IPS DF 4.7 (cell line): Measurements from ENCODE around the gene PRKCH.

Experiments used
- DNase-seq: peaks from one replicate; pipeline ENCODE4 v3.0.0-alpha.2; 2013; ENCODE audit warnings: low spot score; ENCODE audit errors: extremely low read depth

Gene PRKCH

DNA sequence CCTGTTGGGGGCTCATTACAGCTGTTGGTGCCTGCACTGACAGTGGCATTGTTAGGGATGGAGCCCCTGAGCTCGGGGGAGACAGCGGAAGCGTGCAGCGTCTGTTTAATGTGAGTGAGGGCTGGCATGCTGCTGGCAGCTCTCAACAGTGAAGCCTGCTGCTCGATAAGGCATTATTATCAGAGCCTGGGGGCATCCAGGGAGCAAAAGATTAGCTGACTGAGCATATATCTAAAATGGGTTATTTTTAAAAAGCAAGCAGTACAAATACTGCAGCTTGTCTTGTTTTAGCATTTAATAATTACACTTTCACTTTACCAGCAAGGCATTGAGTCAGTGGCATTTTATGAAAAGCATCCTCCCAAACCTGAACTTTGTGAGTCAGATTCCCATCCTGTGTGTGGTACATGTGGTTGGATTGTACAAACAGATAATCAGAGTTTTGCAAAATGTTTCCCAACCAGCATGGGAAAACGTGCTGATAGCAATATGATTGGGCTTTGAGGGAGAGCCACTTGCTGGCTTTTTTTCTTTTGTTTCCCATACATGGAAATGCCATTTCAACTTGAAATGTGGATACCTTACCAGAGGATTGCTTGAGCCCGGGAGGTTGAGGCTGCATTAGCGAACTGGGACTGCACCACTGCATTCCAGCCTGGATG, 150.8 kb downstream of the PRKCH start:
- no peak for DNase-seq

DNA sequence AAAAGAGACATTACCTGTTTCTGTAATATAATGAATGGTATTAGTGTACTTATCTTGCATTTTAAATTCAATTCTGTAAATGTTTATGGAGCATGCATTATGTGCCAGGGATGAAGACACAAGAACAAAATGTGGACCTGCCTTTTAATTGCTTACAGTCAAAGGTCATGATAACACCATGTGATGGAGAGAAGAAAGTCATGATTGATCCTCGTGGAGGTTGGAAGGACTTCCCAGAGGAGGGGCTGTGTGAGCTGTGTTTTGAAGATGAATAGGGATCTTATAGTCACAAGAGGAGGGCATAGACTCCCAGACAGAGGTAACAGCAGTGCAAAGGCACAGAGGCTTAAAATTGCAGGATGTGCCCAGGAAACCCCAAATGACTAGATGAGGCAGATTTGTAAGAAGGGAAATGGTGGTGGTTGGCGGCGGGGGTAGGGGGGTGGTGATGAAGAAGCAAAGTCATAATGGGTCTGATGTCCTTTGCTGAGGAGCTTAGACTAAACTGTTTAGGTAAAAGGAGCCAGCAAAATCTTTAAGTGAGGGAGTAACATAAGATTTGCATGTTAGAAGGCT, 151.5 kb downstream of the PRKCH start:
- DNase-seq: no peak

DNA sequence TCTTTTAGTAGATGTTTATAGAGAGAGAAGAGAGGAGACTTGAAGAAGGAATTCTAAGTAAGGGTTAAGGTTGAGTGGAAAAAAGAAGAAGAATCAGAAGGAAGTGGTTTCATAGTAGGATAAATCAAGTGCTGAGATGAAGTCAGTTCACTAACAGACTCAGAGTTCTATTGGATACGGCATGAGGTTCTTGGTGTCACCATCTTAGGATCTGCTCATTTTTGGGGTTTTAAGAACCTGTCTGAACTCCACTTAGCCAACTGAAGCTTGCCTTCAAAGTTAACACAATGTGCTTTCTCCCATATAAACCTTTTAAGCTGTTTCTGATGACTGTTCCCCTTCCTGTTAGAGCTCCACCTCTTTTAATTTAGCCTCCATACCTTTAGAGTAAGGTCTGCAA, 152.6 kb downstream of the PRKCH start:
- no peak for DNase-seq

DNA sequence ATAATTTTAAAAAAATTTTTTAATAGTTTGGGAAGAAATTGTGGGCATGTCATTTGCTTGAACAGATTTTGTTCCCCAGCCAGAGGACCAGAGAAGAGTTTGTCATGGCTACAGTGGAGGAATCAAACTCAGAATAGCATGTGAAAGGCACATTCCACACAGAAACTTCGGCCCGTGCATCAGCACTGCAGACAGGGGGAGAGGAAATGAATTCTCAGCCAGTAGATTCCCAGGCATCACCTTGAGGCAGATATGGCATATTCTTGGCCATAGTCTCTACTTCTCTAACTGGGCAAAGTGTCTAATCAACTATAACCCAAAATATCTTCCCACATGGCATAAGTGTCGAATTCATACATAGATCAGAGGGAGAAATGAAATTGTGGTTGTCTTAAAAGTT, 153.3 kb downstream of the PRKCH start:
- DNase-seq: no peak

DNA sequence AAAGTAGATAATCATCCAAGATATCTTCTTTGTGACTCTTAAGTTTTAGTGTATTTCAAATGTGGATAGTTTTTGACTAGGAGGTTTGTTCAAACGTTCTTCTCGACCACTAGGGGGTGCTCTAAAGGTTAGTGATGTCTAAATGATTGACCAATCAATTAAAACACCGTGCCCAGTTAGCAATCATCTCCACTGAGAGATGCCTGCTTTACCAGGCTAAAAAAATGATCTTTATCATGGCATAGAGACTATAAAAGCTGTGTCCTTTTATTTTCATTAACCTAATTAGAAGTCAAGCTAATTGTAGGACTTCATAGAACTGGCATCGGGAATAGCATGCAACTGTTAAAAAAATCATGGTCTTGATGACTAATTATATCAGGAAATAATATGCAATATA, 153.9 kb downstream of the PRKCH start:
- no peak for DNase-seq

DNA sequence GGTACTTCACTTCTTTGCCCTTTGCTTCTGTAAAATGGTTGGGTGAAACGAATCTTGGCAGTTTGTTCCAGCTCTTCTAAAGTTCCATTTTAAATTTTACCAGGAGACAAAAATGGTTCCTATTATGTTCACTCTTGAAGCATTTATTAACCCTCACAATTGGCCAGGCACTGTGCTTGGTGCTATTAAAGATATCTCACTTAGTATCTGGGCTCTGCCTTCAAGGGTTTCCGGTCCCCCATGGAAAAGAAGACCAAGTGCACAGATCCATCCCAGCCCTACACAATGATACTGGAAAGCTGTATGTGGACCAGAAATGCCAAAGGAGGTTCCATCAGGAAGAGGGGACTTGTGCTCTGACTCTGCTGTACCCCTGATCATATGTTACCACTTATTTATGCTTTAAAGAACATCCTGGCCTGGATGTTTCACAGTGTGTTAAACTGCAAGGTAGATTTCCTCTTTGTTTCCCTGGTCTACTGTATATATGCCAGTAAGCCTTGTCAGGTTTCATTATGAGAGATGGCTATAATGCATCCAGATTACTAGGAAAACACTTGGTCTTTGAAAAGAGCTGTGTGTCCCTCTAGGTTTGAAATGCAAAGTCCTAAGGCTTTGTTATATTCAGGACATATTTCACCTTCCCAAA, 154.8 kb downstream of the PRKCH start:
- no peak for DNase-seq

DNA sequence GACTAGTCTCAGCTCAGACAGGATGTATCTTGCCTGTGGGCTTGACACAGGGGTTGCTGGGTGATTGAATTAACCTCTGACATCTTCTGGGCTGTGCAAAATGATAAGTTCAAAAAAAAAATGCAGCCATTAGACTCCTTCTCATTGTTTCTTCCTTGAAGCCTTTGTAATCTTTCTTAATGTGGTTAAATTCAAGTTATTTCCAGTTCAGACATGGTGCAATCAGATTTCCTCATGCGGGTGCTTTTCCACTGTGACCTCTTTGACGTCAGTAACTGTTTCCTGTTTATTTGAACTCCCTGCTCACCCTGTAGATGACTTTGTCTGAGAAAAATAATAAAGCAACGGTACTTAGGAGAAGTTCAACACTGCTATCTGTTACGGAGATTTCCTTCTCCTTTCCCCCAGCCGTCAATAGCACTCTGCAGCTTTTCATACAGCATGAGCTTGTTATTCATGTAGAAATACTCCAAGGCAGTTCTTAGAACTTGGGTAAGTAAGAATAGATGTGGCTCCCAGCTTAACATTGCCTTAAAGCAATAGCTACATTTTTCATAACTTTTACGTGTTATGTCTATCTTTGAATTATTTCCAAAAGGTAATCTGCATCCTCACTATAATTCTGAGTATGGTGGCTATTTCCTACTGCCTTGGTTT, 155.5 kb downstream of the PRKCH start:
- no peak for DNase-seq

DNA sequence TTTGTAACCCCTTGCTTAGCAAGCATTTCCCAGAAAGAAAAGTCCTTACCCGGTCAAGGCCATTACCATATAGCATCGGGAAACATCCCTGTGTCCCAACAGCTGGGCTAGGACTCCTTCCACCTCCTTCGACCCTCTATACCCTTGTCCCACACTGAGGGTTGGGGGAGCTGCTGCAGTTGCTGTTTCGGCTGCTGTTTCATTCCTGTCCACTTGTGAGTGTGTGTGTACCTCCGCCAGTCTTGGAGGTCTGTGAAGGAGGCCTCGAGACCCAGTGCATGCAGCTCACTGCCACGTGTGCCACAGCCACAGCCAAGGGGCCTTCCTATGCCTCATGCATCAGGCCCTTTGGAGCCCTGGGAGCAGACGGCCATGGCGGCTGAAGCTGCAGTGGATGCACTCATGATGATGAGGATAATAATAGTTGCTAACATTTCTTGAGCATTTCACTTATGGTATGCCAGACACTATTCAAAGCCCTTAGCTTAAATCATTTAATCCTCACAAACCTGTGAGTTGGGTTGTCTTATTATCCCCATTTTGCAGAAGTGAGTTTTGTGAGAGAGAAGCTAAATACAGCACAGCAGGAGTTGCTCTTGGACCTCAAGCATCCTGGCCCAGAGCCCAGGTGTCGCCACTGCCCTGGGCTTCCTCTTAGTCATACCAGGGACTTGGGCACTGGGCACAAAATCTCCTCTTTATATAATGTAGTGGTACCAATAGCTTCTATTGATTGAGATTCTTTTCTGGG, 156.5 kb downstream of the PRKCH start:
- DNase-seq: no peak

DNA sequence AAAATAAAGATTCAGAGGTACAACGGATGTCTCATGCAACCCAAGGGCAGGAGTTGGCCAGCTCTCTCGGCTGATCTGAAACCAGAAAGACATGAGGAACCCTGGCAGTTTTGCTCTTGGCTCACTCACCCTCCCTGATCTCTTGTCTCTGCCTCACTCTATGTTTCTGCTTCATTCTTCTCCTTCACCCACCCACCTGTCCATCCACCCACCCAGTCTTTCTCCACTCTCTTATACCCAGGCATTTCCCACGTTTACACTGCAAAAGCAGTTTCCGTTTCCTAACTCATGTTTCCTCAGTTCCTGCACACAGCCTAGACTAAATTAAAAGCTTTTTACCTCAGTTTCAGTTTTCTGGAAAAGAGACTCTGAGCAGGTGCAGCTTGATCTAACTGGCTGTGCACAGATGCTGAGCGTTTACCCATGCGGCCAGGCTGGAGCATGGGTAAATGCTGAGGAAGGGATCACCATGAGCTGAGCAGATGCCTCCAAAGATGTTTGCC, 157.6 kb downstream of the PRKCH start:
- no peak for DNase-seq

DNA sequence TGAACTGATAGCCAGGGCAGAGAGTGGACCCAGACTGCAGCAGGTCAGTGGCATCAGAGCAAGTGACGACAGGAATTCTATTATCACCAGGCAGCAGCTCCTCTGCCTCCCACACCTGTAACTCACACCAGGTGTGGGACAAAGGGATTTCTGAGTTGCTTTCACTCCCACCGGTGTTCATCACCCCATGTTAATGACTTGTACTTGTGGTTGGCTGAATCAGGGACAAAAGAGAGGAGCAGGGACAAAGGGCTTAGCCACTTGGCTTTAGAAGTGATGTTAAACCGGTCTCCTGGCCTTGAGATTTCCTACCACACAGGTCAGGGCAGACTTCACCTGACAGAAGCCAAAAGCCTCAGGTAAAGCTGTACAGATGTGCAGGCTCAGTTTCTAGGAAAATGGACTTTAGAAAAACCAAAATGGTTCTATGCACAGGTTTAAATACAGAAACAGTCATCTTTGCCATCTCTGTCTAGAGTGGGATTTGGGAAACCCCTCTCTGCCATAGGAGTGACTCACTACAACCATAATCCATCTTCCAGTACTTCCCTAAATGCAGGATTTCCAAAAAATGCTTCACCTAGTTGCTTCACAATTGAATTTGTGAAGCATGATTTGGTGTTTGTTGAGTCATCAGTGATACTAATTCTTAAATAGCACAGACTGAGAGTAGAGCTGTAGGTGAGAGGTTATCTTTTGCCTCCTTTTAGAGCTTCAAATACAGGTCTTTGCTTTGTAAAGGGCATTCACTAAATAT, 158.5 kb downstream of the PRKCH start:
- DNase-seq: no peak

DNA sequence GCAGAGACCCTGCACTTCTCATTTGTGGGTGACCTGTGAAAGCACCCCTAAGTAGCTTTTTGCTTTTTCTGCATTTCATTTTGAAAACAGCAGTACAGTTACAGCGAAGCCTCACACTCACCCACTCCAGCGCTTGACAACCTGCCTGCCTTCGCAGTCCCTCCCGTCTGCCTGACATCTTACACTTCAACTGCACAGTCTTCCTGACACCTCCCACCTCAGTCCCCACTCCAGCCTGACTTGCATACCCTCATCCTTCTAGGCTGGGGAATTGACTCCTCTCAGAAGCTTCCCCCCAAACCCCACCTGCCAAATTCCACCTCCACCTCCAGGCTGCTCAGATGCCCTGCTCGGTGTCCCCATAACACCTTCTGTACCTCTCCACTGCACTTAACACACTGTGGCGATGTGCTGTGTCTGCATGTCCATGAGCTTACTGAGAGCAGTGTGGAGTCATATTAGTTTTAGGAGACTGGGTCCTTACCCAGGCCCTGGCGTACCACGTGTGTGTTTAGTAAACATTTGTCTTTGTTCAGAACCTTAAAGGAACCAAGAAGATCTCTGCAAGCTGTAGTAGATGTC, 159.4 kb downstream of the PRKCH start:
- DNase-seq: no peak

DNA sequence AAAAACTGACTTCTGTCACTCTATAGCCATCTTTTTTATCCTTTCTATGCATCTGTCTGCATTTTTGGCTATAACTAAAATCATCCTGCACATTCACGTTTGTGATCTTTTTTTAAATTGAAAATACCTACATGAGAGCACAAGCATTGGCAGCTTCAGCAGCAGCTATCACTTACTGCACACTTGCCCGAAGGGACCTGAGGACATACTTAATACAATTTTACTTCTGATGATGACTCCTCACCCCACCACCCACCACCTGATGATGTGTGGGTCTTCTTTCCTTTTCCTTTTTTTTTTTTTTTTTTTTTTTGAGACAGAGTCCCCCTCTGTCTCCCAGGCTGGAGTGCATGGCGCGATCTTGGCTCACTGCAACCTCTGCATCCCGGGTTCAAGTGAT, 160.3 kb downstream of the PRKCH start:
- no peak for DNase-seq

DNA sequence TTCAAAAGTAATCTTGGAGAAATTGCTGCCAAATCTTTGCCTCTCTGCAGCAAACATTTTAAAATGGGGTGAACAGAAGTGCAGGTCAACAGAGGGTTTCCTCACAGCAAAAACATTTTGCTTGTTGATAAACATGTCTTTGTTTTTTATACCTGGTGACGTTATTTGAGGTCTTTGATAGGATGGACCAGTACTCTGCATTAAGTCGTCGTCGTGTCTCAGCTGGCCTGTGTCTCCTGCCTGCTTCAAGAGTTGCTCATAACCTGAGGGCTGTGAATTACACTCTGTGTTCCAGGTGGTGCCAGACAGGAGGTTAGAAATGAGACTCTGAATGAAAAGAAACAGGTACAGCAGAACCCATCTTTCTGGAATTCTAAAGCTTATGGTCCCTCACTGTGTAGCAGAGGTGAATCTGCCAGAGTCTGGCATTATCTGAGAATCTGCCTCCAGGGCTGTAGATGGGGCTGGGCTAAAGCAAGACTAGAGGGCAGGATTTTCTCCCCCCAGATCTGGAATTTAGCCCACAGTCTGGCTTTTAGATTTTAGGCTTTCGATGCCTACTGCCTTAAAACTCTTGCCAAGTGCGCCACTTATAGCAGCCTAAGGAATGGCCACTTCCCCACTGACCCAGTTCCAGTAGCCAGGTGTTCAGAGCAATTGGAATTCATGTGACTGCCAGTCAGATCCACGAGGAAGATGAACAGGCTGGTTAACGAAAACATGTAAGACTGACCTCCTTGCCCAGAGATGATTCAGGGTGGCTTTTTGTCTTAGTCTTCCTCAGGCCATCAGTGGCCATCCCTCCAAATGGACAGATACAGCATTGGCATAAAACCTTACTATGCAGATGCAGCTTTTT, 161.2 kb downstream of the PRKCH start:
- DNase-seq: no peak

DNA sequence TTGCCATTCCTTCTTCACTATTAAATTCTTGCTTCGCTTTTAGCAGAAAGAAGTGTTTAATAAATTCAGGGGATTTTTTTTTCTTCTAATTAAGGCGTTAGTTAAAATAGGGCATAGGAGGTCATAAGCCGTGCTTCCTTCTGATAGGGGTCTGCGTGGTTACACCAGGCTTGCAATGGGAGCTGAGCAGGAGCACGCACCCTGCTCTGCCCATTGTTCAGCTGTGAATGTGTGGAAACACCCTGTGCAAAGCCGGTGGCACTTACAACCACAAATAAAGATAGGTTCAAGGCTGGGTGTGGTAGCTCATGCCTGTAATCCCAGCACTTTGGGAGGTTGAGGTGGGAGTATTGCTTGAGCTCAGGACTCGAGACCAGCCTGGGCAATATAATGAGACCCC, 162.1 kb downstream of the PRKCH start:
- no peak for DNase-seq

DNA sequence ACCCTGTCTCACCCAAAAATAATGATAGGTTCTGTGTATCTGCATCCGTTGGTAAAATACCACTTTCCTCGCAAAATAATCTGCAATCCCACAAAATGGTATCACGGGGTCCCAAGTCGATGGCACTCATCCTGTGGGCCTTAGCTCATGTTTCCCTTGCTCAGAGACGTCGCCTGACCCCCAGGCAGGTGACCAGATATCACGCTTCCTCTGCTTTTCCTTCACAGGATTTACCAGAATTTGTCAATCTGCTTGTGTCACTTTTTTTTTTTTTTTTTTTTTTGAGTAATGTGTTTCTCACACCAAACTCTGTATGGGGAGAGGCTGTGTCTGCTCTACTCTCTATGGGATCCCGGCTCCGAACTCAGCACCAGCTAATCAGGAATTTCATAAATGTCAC, 162.7 kb downstream of the PRKCH start:
- no peak for DNase-seq

DNA sequence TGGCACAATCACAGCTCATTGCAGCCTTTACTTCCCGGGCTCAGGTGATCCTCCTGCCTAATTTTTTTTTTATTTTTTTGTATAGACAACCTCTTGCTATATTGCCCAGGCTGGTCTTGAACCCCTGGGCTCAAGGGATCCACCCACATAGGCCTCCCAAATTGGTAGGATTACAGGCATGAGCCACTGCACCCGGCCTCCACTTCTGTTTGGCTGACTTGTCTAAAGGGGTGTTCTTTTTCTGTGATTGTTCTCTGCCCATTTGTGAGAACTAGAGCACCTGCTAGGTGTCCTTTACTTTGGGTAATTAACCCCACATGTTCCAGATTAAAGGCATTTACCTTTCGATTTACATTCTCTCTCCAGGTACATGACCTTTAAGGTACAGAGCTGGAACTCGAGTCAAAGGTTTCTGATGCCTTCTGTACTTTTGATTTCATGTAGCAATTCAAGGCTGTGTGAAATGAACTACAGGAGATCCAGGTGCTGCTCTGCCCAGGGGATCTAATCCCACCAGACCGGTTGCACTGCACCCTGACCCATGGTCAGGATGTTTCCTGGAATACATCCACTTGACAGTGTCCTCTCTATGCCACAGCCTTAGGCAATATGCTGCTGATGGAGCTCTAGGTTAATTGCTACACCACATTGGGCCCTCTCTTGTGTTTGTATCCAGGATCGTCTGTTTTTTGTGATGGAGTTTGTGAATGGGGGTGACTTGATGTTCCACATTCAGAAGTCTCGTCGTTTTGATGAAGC, 163.6 kb downstream of the PRKCH start:
- DNase-seq: no peak

DNA sequence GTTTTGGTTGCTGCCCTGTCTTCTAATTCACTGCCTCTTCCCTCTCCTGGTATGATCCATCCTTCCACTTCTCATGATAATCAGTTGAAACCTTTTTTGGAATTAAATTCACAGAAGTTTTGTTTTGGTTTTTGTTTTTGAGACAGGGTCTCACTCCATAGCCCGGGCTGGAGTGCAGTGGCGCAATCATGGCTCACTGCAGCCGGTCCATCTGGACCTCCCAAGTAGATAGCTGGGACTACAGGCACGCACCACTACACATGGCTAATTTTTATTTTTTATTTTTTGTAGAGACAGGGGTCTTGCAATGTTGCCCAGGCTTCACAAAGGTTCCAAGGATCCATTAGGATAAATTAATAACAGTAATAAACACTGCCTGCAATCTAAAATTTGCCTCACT, 164.3 kb downstream of the PRKCH start:
- no peak for DNase-seq

DNA sequence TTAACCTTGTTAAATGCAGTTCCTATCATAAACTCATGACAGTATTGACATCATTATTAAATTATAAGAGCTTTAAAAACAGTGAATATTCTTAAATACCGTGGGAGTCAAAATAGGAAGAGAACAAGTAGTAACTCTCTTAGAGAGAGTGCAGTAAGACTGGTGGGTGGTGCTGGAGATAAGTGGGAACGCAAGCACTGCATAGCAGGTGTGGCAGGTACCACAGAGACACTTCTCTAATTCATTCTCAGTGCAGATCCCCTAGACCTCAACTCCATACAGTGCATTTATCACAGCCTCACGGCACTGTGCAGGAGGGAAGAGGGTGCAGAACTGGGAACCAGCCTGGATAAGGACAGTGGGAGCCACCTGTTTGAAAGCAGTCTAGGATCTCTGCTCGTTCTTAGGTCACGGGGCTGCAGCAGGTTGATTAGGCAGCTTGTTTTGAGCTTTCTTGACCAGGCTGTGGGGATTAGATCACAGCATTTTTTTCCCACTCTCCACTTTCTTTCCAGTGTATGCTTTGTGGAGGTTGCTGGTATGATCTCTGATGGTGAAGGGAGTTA, 165.6 kb downstream of the PRKCH start:
- no peak for DNase-seq
